K562 (cell line): ENCODE results near the gene KRTAP2-1. TPM values are rescaled to one million over a fixed set of nuclear protein-coding genes. Genes with fewer than 3 reads are reported as not detected.

ENCODE experiments used
- BRD4 ChIP-seq: fragments of 200-600 bp; sonication (generic); IDR thresholded peaks from 2 replicates; pipeline ENCODE4 v1.6.1; 2017; ENCODE audit warnings: inconsistent platforms
- DDX20 ChIP-seq: fragments of 450-650 bp; IDR thresholded peaks from 2 replicates; pipeline ENCODE4 v1.6.1; 2016; ENCODE audit warnings: missing genetic modification characterization, low read depth, mild to moderate bottlenecking, missing compliant biosample characterization, moderate library complexity
- DEAF1 ChIP-seq: fragments of 450-650 bp; formaldehyde crosslinking; IDR thresholded peaks from 2 replicates; pipeline ENCODE4 v1.4.0; 2020; ENCODE audit warnings: mild to moderate bottlenecking, moderate library complexity
- GATA2 ChIP-seq: sonication (generic); formaldehyde crosslinking; IDR thresholded peaks from 2 replicates; pipeline ENCODE4 v1.4.0; 2020; ENCODE audit warnings: mild to moderate bottlenecking, missing genetic modification reagents
- GTF2A2 ChIP-seq: IDR thresholded peaks from 2 replicates; pipeline ENCODE4 v1.6.1; 2016; ENCODE audit warnings: mild to moderate bottlenecking, missing genetic modification characterization, missing compliant biosample characterization
- HBP1 ChIP-seq: fragments of 450-650 bp; formaldehyde crosslinking; IDR thresholded peaks from 2 replicates; pipeline ENCODE4 v1.4.0; 2022; ENCODE audit warnings: missing genetic modification characterization
- MTA1 ChIP-seq: fragments of 450-650 bp; IDR thresholded peaks from 2 replicates; pipeline ENCODE4 v1.6.1; 2017; ENCODE audit warnings: borderline replicate concordance
- NR3C1 ChIP-seq: sonication (generic); formaldehyde crosslinking; IDR thresholded peaks from 2 replicates; pipeline ENCODE4 v1.8.1; 2022; ENCODE audit warnings: missing genetic modification reagents
- PURB ChIP-seq: sonication (generic); formaldehyde crosslinking; IDR thresholded peaks from 2 replicates; pipeline ENCODE4 v1.9.0; 2021; ENCODE audit warnings: low read depth, mild to moderate bottlenecking, missing genetic modification reagents
- RFX1 ChIP-seq: fragments of 450-650 bp; IDR thresholded peaks from 2 replicates; pipeline ENCODE4 v1.6.1; 2016; ENCODE audit warnings: mild to moderate bottlenecking, moderate library complexity
- RFX5 ChIP-seq: IDR thresholded peaks from 2 replicates; pipeline ENCODE4 v1.6.1; 2011; ENCODE audit warnings: low read depth, mild to moderate bottlenecking, improper control_type of control experiment, low read length
- SMC3 ChIP-seq: conservative IDR thresholded peaks from 2 replicates; pipeline ENCODE4 v1.6.1; 2011; ENCODE audit warnings: low read depth, low read length, improper control_type of control experiment; ENCODE audit not compliant: insufficient read depth
- SPI1 ChIP-seq: IDR thresholded peaks from 2 replicates; pipeline ENCODE4 v1.6.1; 2011; ENCODE audit warnings: low read depth, low read length, control low read depth, borderline replicate concordance
- TRIM28 ChIP-seq: fragments of 450-650 bp; IDR thresholded peaks from 2 replicates; pipeline ENCODE4 v1.6.1; 2017
- ZNF3 ChIP-seq: fragments of 250-450 bp; sonication (Bioruptor Pico); IDR thresholded peaks from 2 replicates; pipeline ENCODE4 v1.5.0; 2021; ENCODE audit warnings: mild to moderate bottlenecking, moderate library complexity
- ZNF311 ChIP-seq: fragments of 250-450 bp; sonication (Bioruptor Pico); IDR thresholded peaks from 2 replicates; pipeline ENCODE4 v1.4.0; 2020; ENCODE audit warnings: mild to moderate bottlenecking, moderate library complexity
- ZNF398 ChIP-seq: fragments of 250-450 bp; sonication (Bioruptor Pico); IDR thresholded peaks from 2 replicates; pipeline ENCODE4 v1.8.0; 2021; ENCODE audit warnings: moderate library complexity, mild to moderate bottlenecking, inconsistent platforms
- ZNF695 ChIP-seq: fragments of 450-650 bp; formaldehyde crosslinking; IDR thresholded peaks from 2 replicates; pipeline ENCODE4 v1.4.0; 2020; ENCODE audit warnings: mild to moderate bottlenecking, moderate library complexity
- polyA plus RNA-seq, 8 experiments: library from polyadenylated mRNA; depleted of rRNA in 4 of 8; stranded (reverse) in 5 of 8; unstranded in 3 of 8; fragments of >200 nt; fragmentation: Nextera tagmentation in 2 of 8; fragmentation: Illumina TruSeq in 1 of 8; extraction: Ambion mirVana in 2 of 8; extraction: Trizol in 1 of 8; gene quantifications; 2 replicates each; pipeline versions ENCODE4 v1.2.1 to v1.2.3, GENCODE V29; 2011 to 2014; ENCODE audit warnings: inconsistent platforms in 1 of 8, missing spikeins in 1 of 8
- total RNA-seq, 7 experiments: library from RNA; depleted of rRNA in 6 of 7; stranded (reverse); fragments of >200 nt in 6 of 7; fragmentation: Illumina TruSeq in 2 of 7; extraction: Trizol in 2 of 7; gene quantifications; 2 replicates each; pipeline versions ENCODE4 v1.2.1 to v1.2.3, GENCODE V29; 2011 to 2021; ENCODE audit warnings: low replicate concordance in 1 of 7
- TF ChIP-seq, protein P1 (sequence below): fragments of 250-450 bp; sonication (Bioruptor Pico); IDR thresholded peaks from 2 replicates; pipeline ENCODE4 v1.8.0; 2021; ENCODE audit warnings: borderline replicate concordance, mild to moderate bottlenecking, moderate library complexity; ENCODE audit not compliant: poor library complexity, severe bottlenecking
- TF ChIP-seq, protein P2 (sequence below): sonication (generic); formaldehyde crosslinking; IDR thresholded peaks from 2 replicates; pipeline ENCODE4 v1.8.0; 2023; ENCODE audit warnings: mild to moderate bottlenecking, missing genetic modification reagents

The KRTAP2-1 gene
- total and polyA plus RNA-seq, 9 of the 15 experiments (the other 6 are each of a cell fraction or from before 2014, with no cell fraction given): not detected

DNA sequence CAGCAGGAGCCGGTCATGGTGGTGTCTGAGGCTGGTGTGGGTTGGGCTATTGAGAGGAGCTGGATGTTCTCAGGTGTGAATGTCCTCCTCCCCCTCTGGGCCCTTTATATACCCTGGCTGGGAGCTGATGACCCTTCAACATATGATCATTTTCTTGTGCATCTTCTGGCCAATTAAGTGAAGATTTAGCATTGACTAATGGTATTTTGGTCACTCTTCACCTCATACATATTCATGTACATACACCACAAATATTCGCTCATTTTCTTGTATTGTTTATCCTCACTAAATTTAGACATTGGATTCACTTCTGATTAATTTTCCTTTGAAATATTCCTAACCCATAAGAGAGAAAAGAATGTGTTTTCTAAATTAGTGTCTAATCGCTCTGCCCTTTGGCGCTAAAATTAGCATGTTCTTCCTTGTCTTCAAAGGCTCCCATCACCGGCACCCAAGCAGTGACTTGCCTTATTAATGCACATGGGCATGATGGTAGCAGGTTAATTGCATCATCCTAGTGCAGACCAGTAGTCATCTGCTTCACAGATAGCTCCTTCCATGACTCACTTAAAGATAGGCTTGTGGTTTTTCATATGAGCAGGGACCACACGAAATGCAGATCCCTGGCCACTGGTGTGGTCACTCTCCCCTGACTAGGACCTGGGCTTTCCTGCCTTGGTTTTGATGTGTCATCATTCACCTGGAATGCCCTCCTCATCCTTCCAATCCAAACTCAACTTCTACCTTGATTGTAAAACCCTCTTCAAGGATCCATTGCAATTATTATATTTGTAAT, 18.9 kb upstream of the KRTAP2-1 start, which contains the start of gene KRTAP2-4 (continued):
- no peak for TF ChIP-seq ZNF3 (CRISPR knock-in tag)
- TF ChIP-seq, protein P1, sequence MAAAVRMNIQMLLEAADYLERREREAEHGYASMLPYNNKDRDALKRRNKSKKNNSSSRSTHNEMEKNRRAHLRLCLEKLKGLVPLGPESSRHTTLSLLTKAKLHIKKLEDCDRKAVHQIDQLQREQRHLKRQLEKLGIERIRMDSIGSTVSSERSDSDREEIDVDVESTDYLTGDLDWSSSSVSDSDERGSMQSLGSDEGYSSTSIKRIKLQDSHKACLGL (CRISPR knock-in tag): no peak
- no peak for TF ChIP-seq PURB (CRISPR knock-in tag)
- no peak for TF ChIP-seq BRD4
- no peak for TF ChIP-seq HBP1 (CRISPR knock-in tag)
- no peak for TF ChIP-seq SMC3
- TF ChIP-seq RFX1: no peak
- no peak for TF ChIP-seq ZNF398
- TF ChIP-seq SPI1: no peak
- TF ChIP-seq DDX20 (tag): no peak
- TF ChIP-seq NR3C1 (CRISPR knock-in tag): no peak
- no peak for TF ChIP-seq ZNF695 (CRISPR knock-in tag)
- TF ChIP-seq ZNF311: no peak
- TF ChIP-seq MTA1: no peak
- TF ChIP-seq GATA2: no peak
- TF ChIP-seq, protein P2, sequence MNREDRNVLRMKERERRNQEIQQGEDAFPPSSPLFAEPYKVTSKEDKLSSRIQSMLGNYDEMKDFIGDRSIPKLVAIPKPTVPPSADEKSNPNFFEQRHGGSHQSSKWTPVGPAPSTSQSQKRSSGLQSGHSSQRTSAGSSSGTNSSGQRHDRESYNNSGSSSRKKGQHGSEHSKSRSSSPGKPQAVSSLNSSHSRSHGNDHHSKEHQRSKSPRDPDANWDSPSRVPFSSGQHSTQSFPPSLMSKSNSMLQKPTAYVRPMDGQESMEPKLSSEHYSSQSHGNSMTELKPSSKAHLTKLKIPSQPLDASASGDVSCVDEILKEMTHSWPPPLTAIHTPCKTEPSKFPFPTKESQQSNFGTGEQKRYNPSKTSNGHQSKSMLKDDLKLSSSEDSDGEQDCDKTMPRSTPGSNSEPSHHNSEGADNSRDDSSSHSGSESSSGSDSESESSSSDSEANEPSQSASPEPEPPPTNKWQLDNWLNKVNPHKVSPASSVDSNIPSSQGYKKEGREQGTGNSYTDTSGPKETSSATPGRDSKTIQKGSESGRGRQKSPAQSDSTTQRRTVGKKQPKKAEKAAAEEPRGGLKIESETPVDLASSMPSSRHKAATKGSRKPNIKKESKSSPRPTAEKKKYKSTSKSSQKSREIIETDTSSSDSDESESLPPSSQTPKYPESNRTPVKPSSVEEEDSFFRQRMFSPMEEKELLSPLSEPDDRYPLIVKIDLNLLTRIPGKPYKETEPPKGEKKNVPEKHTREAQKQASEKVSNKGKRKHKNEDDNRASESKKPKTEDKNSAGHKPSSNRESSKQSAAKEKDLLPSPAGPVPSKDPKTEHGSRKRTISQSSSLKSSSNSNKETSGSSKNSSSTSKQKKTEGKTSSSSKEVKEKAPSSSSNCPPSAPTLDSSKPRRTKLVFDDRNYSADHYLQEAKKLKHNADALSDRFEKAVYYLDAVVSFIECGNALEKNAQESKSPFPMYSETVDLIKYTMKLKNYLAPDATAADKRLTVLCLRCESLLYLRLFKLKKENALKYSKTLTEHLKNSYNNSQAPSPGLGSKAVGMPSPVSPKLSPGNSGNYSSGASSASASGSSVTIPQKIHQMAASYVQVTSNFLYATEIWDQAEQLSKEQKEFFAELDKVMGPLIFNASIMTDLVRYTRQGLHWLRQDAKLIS: no peak
- TF ChIP-seq RFX5: no peak
- no peak for TF ChIP-seq GTF2A2 (tag)
- TF ChIP-seq TRIM28: no peak
- no peak for TF ChIP-seq DEAF1 (CRISPR knock-in tag)
